Stimulated activated CD8-positive, alpha-beta memory T cell treated with anti-CD3 and anti-CD28 coated beads, Interleukin-7, amount 100 ng/mL, for 4 hours (primary cell): Measurements from ENCODE around the gene NOXRED1.

Source experiments
- DNase-seq, 2 donors: peaks; one replicate each; pipeline ENCODE4 v3.0.0-alpha.2; 2020; ENCODE audit warnings: low read depth in 2 of 2

Gene NOXRED1

GRCh38 chr14:77407158-77407557 is 16.2 kb downstream of the NOXRED1 start:
- no peak for DNase-seq

- DNase-seq: no peak
These were observed 16.6 kb downstream of the NOXRED1 start for GRCh38 chr14:77406718-77407117.

- no peak for DNase-seq
These were observed 17.2 kb downstream of the NOXRED1 start for GRCh38 chr14:77406086-77406485.

GRCh38 chr14:77403768-77404167 is 19.6 kb downstream of the NOXRED1 start:
- no peak for DNase-seq

GRCh38 chr14:77400216-77400615 is 23.1 kb downstream of the NOXRED1 start:
- no peak for DNase-seq

- DNase-seq: no peak
These were observed 33.1 kb downstream of the NOXRED1 start for GRCh38 chr14:77390188-77390587.

- no peak for DNase-seq
These were observed 44.6 kb downstream of the NOXRED1 start for GRCh38 chr14:77378701-77379100.

GRCh38 chr14:77377502-77377844 is 45.9 kb downstream of the NOXRED1 start:
- no peak for DNase-seq

- DNase-seq: peak; percentile 42 to 78
These were observed 46.4 kb downstream of the NOXRED1 start, which contains the start of the genes SAMD15 and TMED8 for GRCh38 chr14:77376771-77377501. Gene SAMD15, plus strand, starts transcription at chr14:77377379. Its CDS starts 40 bp downstream, at chr14:77377419. Gene TMED8, minus strand, starts transcription at chr14:77377094. Its CDS starts 41 bp downstream, at chr14:77377053.

GRCh38 chr14:77375973-77376770 is 47.2 kb downstream of the NOXRED1 start:
- DNase-seq: peak in 1 of 2 donors; percentile 8

GRCh38 chr14:77375164-77375950 is 48.0 kb downstream of the NOXRED1 start:
- DNase-seq: no peak

- DNase-seq: no peak
These were observed 51.0 kb downstream of the NOXRED1 start for GRCh38 chr14:77372304-77372841.

GRCh38 chr14:77369285-77369684 is 54.0 kb downstream of the NOXRED1 start:
- no peak for DNase-seq

- no peak for DNase-seq
These were observed 59.2 kb downstream of the NOXRED1 start for GRCh38 chr14:77364146-77364545.

GRCh38 chr14:77359626-77360025 is 63.7 kb downstream of the NOXRED1 start:
- DNase-seq: no peak

GRCh38 chr14:77356899-77357298 is 66.4 kb downstream of the NOXRED1 start:
- no peak for DNase-seq

GRCh38 chr14:77355811-77356210 is 67.5 kb downstream of the NOXRED1 start:
- DNase-seq: no peak

- no peak for DNase-seq
These were observed 69.7 kb downstream of the NOXRED1 start for GRCh38 chr14:77353469-77354141.

GRCh38 chr14:77347751-77348150 is 75.6 kb downstream of the NOXRED1 start:
- no peak for DNase-seq

GRCh38 chr14:77346495-77346894 is 76.8 kb downstream of the NOXRED1 start:
- no peak for DNase-seq

- DNase-seq: no peak
These were observed 78.8 kb downstream of the NOXRED1 start for GRCh38 chr14:77344377-77344996.
